MM.1S (cell line): ENCODE measurements around the gene HS6ST3.

Source experiments
- EZH2 ChIP-seq: fragments of 300-600 bp; sonication (generic); optimal IDR thresholded peaks from 2 replicates; pipeline ENCODE3; 2017; ENCODE audit warnings: low read depth, mild to moderate bottlenecking, antibody characterized with exemption, low read length, mixed read lengths
- EZH2phosphoT487 ChIP-seq: fragments of 300-600 bp; sonication (generic); IDR thresholded peaks from 2 replicates; pipeline ENCODE4 v1.6.1; 2018; ENCODE audit warnings: antibody characterized with exemption, low read length
- TF ChIP-seq, protein P1 (sequence below): fragments of 300-600 bp; sonication (generic); IDR thresholded peaks from 2 replicates; pipeline ENCODE4 v1.5.1; 2016; ENCODE audit warnings: antibody characterized with exemption, low read length, mixed read lengths

DNA sequence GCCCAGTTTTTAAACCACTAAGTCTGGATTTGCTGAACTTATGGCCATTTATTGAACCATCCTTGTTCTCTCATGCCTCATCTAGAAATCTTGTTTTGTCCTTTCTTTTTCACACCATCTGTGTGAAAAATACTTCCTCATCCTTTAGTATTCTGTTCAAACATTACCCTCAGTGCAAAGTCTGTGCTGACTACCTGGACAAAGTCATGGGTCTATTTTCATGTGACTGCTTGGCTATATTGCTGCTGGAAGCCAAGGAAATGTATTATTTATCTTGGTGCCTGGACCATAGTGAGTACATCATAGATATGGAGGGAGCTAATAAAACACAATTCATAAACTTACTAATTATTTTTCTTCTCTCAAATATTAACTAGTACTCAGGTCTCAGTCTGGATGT lies 591.9 kb downstream of the HS6ST3 start:
- no peak for TF ChIP-seq EZH2
- TF ChIP-seq, protein P1, sequence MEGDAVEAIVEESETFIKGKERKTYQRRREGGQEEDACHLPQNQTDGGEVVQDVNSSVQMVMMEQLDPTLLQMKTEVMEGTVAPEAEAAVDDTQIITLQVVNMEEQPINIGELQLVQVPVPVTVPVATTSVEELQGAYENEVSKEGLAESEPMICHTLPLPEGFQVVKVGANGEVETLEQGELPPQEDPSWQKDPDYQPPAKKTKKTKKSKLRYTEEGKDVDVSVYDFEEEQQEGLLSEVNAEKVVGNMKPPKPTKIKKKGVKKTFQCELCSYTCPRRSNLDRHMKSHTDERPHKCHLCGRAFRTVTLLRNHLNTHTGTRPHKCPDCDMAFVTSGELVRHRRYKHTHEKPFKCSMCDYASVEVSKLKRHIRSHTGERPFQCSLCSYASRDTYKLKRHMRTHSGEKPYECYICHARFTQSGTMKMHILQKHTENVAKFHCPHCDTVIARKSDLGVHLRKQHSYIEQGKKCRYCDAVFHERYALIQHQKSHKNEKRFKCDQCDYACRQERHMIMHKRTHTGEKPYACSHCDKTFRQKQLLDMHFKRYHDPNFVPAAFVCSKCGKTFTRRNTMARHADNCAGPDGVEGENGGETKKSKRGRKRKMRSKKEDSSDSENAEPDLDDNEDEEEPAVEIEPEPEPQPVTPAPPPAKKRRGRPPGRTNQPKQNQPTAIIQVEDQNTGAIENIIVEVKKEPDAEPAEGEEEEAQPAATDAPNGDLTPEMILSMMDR, result no peak
- TF ChIP-seq EZH2phosphoT487, result no peak
